ENCODE measurements around the gene CACNA1H.

GRCh38 chr16:1196494-1196893 lies 43.6 kb downstream of the CACNA1H start:
- no peak for TF ChIP-seq CTCF (conservative IDR thresholded peaks at IDR 0.05; ENCODE audit: low read depth, low read length)
- TF ChIP-seq POLR2A (IDR thresholded peaks at IDR 0.05; ENCODE audit: low read depth, low read length) = no peak
- no peak for TF ChIP-seq BHLHE40 (IDR thresholded peaks at IDR 0.05; ENCODE audit: low read depth, low read length)
- no peak for TF ChIP-seq RAD21 (IDR thresholded peaks at IDR 0.05; ENCODE audit: low read length)
- TF ChIP-seq SMC3 (IDR thresholded peaks at IDR 0.05; ENCODE audit: low read depth, low read length) = no peak
- no peak for TF ChIP-seq MXI1 (IDR thresholded peaks at IDR 0.05; ENCODE audit: borderline replicate concordance, low read depth, low read length)
- no peak for TF ChIP-seq RFX5 (IDR thresholded peaks at IDR 0.05; ENCODE audit: low read depth, low read length)
- TF ChIP-seq CEBPB (IDR thresholded peaks at IDR 0.05; ENCODE audit: low read depth, low read length) = no peak
- no peak for TF ChIP-seq USF2 (IDR thresholded peaks at IDR 0.05; ENCODE audit: low read depth, low read length)
- TF ChIP-seq FOS (IDR thresholded peaks at IDR 0.05; ENCODE audit: low read depth, low read length) = no peak
- no peak for TF ChIP-seq MAFK (IDR thresholded peaks at IDR 0.05; ENCODE audit: low read depth, low read length)
- TF ChIP-seq RCOR1 (IDR thresholded peaks at IDR 0.05; ENCODE audit: insufficient replicate concordance, low read length) = no peak
